Measurements from ENCODE around the gene THTPA. TPM values are rescaled to one million over a fixed set of nuclear protein-coding genes. Genes with fewer than 3 reads are reported as not detected.
A peak's percentile ranks its signal among the peaks of the same experiment; 100 is the strongest.

THTPA gene
- total and polyA plus RNA-seq, 2 of the 13 experiments (the other 11 are each of a cell fraction or from before 2014, with no cell fraction given) = 7.4 to 8.7 TPM

- no peak for TF ChIP-seq GPBP1L1 (CRISPR knock-in tag; IDR thresholded peaks at IDR 0.05)
- no peak for TF ChIP-seq ATM (IDR thresholded peaks at IDR 0.05; ENCODE audit: borderline replicate concordance)
- no peak for TF ChIP-seq DR1 (CRISPR knock-in tag; IDR thresholded peaks at IDR 0.05)
- no peak for TF ChIP-seq PBX3 (CRISPR knock-in tag; IDR thresholded peaks at IDR 0.05; ENCODE audit: borderline replicate concordance)
- TF ChIP-seq ATRX (CRISPR knock-in tag; IDR thresholded peaks at IDR 0.05; ENCODE audit: borderline replicate concordance) = 0 out of 2 replicates have a peak, but pooled peaks have one; percentile 64
- TF ChIP-seq SP4 (CRISPR knock-in tag; IDR thresholded peaks at IDR 0.05) = peak; percentile 69; the same call in 1 of the 2 replicates
- peak; percentile 77 for TF ChIP-seq HNF1A (IDR thresholded peaks at IDR 0.05; ENCODE audit: low read depth)
- TF ChIP-seq HNF1A (CRISPR knock-in tag; IDR thresholded peaks at IDR 0.05; ENCODE audit: borderline replicate concordance) = peak; percentile 96
- peak; percentile 98 for TF ChIP-seq KLF6 (CRISPR knock-in tag; IDR thresholded peaks at IDR 0.05)
- no peak for TF ChIP-seq PREB (CRISPR knock-in tag; IDR thresholded peaks at IDR 0.05)
- TF ChIP-seq MTERF4 (CRISPR knock-in tag; IDR thresholded peaks at IDR 0.05) = 0 out of 2 replicates have a peak, but pooled peaks have one; percentile 31
- 0 out of 2 replicates have a peak, but pooled peaks have one; percentile 33 for TF ChIP-seq ZNF713 (CRISPR knock-in tag; IDR thresholded peaks at IDR 0.05)
- TF ChIP-seq MBD4 (IDR thresholded peaks at IDR 0.05; ENCODE audit: borderline replicate concordance, low read length) = no peak
- peak; percentile 91 for TF ChIP-seq FIP1L1 (IDR thresholded peaks at IDR 0.05; ENCODE audit: borderline replicate concordance, insufficient read depth, low read depth, low read length)
- peak; percentile 99 for TF ChIP-seq SMAD1 (CRISPR knock-in tag; IDR thresholded peaks at IDR 0.05; ENCODE audit: borderline replicate concordance, low read depth)
- TF ChIP-seq SYNCRIP (IDR thresholded peaks at IDR 0.05; ENCODE audit: insufficient read depth, low read depth, low read length) = no peak
- TF ChIP-seq EZH2 (conservative IDR thresholded peaks at IDR 0.05; ENCODE audit: low read depth, low read length) = no peak
- no peak for TF ChIP-seq HNRNPK (IDR thresholded peaks at IDR 0.05; ENCODE audit: low read depth, low read length, poor library complexity, severe bottlenecking)
- peak; percentile 95 for TF ChIP-seq ZNF343 (CRISPR knock-in tag; IDR thresholded peaks at IDR 0.05)
- no peak for TF ChIP-seq ZNF850 (CRISPR knock-in tag; conservative IDR thresholded peaks at IDR 0.05)
These were observed 33.0 kb downstream of the THTPA start (continued) for GRCh38 chr14:23588884-23589598.

Data from HepG2 (cell line).